ENCODE measurements around the gene DUSP23. TPM values are rescaled to one million over a fixed set of nuclear protein-coding genes. Genes with fewer than 3 reads are reported as not detected.

DUSP23 gene
- polyA plus RNA-seq, 1 experiment, result 22.8 TPM

GRCh38 chr1:159791031-159791430, 10.3 kb downstream of the DUSP23 start:
- POLR2A ChIA-PET, result no interaction called here
- Histone ChIP-seq H3K27me3 (ENCODE audit: control insufficient read depth, insufficient read depth, low read length) (peaks cover 16% of the 10 kb centered on the region), H3K36me3 (ENCODE audit: control insufficient read depth, insufficient read depth, low read length) (no peaks in the 10 kb centered on the region), H3K4me3 (ENCODE audit: low read depth, low read length) (no peak overlapping the region)
- CTCF ChIA-PET, result interaction anchor here (18.1 kb wide), 1 partner anchor 100 kb away, joined by 590 read pairs; no protein-coding TSS in a partner anchor
- DNase-seq (ENCODE audit: low read depth), result no peak
- TF ChIP-seq, protein P1, sequence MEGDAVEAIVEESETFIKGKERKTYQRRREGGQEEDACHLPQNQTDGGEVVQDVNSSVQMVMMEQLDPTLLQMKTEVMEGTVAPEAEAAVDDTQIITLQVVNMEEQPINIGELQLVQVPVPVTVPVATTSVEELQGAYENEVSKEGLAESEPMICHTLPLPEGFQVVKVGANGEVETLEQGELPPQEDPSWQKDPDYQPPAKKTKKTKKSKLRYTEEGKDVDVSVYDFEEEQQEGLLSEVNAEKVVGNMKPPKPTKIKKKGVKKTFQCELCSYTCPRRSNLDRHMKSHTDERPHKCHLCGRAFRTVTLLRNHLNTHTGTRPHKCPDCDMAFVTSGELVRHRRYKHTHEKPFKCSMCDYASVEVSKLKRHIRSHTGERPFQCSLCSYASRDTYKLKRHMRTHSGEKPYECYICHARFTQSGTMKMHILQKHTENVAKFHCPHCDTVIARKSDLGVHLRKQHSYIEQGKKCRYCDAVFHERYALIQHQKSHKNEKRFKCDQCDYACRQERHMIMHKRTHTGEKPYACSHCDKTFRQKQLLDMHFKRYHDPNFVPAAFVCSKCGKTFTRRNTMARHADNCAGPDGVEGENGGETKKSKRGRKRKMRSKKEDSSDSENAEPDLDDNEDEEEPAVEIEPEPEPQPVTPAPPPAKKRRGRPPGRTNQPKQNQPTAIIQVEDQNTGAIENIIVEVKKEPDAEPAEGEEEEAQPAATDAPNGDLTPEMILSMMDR (IDR thresholded peaks at IDR 0.05; ENCODE audit: insufficient read depth, low read depth, low read length), result no peak

DNA sequence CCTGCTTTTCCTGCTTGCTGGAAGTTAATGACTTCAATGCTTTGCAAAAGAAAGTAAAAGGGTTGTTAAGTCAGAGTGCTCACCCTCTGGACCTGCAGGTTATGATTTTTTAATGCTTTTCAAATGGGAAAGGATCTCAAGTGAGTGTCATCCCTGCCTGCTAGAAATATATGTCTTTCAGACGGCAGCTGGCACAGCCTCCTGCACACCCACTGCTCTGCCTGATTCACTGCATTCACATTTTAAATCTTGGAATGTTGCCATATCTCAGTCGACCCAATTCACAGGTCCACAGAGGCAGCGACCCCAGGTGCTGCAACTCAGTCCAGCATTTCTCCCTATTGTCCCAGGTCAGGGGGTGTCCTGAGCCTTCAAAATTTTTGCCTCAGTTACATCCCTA, 10.7 kb downstream of the DUSP23 start:
- no peak for DNase-seq (ENCODE audit: low read depth)
- TF ChIP-seq, protein P1 (IDR thresholded peaks at IDR 0.05; ENCODE audit: insufficient read depth, low read depth, low read length), result no peak
- POLR2A ChIA-PET, result no interaction called here
- Histone ChIP-seq H3K36me3 (ENCODE audit: control insufficient read depth, insufficient read depth, low read length) (no peaks in the 10 kb centered on the region), H3K27me3 (ENCODE audit: control insufficient read depth, insufficient read depth, low read length) (peaks cover 16% of the 10 kb centered on the region), H3K4me3 (ENCODE audit: low read depth, low read length) (no peak overlapping the region)
- CTCF ChIA-PET, result interaction anchor here (18.1 kb wide), 1 partner anchor 100 kb away, joined by 590 read pairs; no protein-coding TSS in a partner anchor

- Histone ChIP-seq H3K36me3 (ENCODE audit: control insufficient read depth, insufficient read depth, low read length) (no peaks in the 10 kb centered on the region), H3K4me3 (ENCODE audit: low read depth, low read length) (no peak overlapping the region), H3K27me3 (ENCODE audit: control insufficient read depth, insufficient read depth, low read length) (peaks cover 17% of the 10 kb centered on the region)
- ChIA-PET CTCF (interaction anchor here (1.2 to 18.1 kb wide), 3 partner anchors 11 to 212 kb away, joined by 3 to 590 read pairs (median 55); no protein-coding TSS in a partner anchor), POLR2A (no interaction called here)
- DNase-seq (ENCODE audit: low read depth), result no peak
- TF ChIP-seq, protein P1 (IDR thresholded peaks at IDR 0.05; ENCODE audit: insufficient read depth, low read depth, low read length), result no peak
Observed at GRCh38 chr1:159795534-159795933, 14.8 kb downstream of the DUSP23 start.

DNA sequence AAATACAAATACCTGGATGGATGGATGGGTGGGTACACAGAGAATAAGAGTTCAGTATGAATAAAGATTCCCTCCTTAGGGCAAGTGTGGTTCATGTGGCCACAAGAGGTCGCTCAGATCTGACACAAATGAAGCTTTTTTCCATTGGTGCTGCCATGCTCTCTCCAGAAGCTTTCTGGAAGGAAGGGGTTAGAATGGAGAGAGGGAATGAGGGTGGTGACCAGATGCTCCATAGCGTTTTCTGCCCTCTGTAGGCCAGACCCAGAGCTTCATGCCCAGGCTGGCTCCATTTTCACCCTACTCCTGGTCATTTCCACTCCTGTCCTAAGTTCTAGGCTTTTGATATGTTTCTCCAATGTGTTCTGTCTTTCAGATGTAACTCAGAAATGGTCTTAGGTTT, 18.1 kb downstream of the DUSP23 start:
- CTCF ChIA-PET, result interaction anchor here (0.6 to 18.1 kb wide), 54 partner anchors 9 to 1335 kb away, joined by 3 to 590 read pairs (median 4); partner anchors contain the start of genes CFAP45, DUSP23, IGSF9 and VSIG8
- DNase-seq (ENCODE audit: low read depth), result peak; percentile 36
- Histone ChIP-seq H3K27me3 (ENCODE audit: control insufficient read depth, insufficient read depth, low read length) (peaks cover 11% of the 10 kb centered on the region), H3K36me3 (ENCODE audit: control insufficient read depth, insufficient read depth, low read length) (no peaks in the 10 kb centered on the region), H3K4me3 (ENCODE audit: low read depth, low read length) (no peak overlapping the region)
- POLR2A ChIA-PET, result interaction anchor here (1.6 kb wide), 1 partner anchor 91 kb away, joined by 9 read pairs; no protein-coding TSS in a partner anchor
- TF ChIP-seq, protein P1 (IDR thresholded peaks at IDR 0.05; ENCODE audit: insufficient read depth, low read depth, low read length), result peak; percentile 77

- CTCF ChIA-PET, result interaction anchor here (0.6 to 18.1 kb wide), 47 partner anchors 8 to 1334 kb away, joined by 3 to 590 read pairs (median 5); partner anchors contain the start of genes CFAP45, DUSP23, IGSF9 and VSIG8
- Histone ChIP-seq H3K4me3 (ENCODE audit: low read depth, low read length) (no peak overlapping the region), H3K27me3 (ENCODE audit: control insufficient read depth, insufficient read depth, low read length) (peaks cover 11% of the 10 kb centered on the region), H3K36me3 (ENCODE audit: control insufficient read depth, insufficient read depth, low read length) (no peaks in the 10 kb centered on the region)
- no peak for DNase-seq (ENCODE audit: low read depth)
- TF ChIP-seq, protein P1 (IDR thresholded peaks at IDR 0.05; ENCODE audit: insufficient read depth, low read depth, low read length), result no peak
- POLR2A ChIA-PET, result interaction anchor here (1.6 kb wide), 1 partner anchor 90 kb away, joined by 9 read pairs; no protein-coding TSS in a partner anchor
Observed at GRCh38 chr1:159799446-159799985, 18.8 kb downstream of the DUSP23 start.
